Measurements from ENCODE around the gene APOD. TPM values are rescaled to one million over a fixed set of nuclear protein-coding genes. Genes with fewer than 3 reads are reported as not detected.

APOD gene
- total RNA-seq, 1 donor from 2014 or later = 236 TPM

- H3K9me3 ChIP-seq = no peaks in the 10 kb centered on the region
- H3K27me3 ChIP-seq = no peaks in the 10 kb centered on the region
- no peak for TF ChIP-seq CTCF (IDR thresholded peaks at IDR 0.05)
- no peak for DNase-seq (ENCODE audit: low spot score in 2 of 2)
- H3K4me3 ChIP-seq = no peak overlapping the region
- H3K4me1 ChIP-seq = no peaks in the 10 kb centered on the region
- no peaks in the 10 kb centered on the region for H3K36me3 ChIP-seq
- intact Hi-C loops (cut with DNase I) = no loop called here
- H3K27ac ChIP-seq = no peak overlapping the region
Observed at GRCh38 chr3:195580744-195581443, 2.8 kb downstream of the APOD start.

GRCh38 chr3:195579281-195579680 lies 4.5 kb downstream of the APOD start:
- H3K27ac ChIP-seq = no peak overlapping the region
- H3K4me1 ChIP-seq = no peaks in the 10 kb centered on the region
- TF ChIP-seq CTCF (IDR thresholded peaks at IDR 0.05) = no peak
- no peaks in the 10 kb centered on the region for H3K27me3 ChIP-seq
- no peak overlapping the region for H3K4me3 ChIP-seq
- intact Hi-C loops (cut with DNase I) = no loop called here
- no peak for DNase-seq (ENCODE audit: low spot score in 2 of 2)
- H3K36me3 ChIP-seq = no peaks in the 10 kb centered on the region
- H3K9me3 ChIP-seq = no peaks in the 10 kb centered on the region

- H3K27me3 ChIP-seq = no peaks in the 10 kb centered on the region
- H3K27ac ChIP-seq = no peak overlapping the region
- H3K4me1 ChIP-seq = no peaks in the 10 kb centered on the region
- H3K36me3 ChIP-seq = no peaks in the 10 kb centered on the region
- H3K9me3 ChIP-seq = no peaks in the 10 kb centered on the region
- H3K4me3 ChIP-seq = no peak overlapping the region
- intact Hi-C loops (cut with DNase I) = no loop called here
- no peak for TF ChIP-seq CTCF (IDR thresholded peaks at IDR 0.05)
- no peak for DNase-seq (ENCODE audit: low spot score in 2 of 2)
Observed at GRCh38 chr3:195578565-195578964, 5.2 kb downstream of the APOD start.

- no peak overlapping the region for H3K27ac ChIP-seq
- no peak for DNase-seq (ENCODE audit: low spot score in 2 of 2)
- H3K36me3 ChIP-seq = no peaks in the 10 kb centered on the region
- no peak overlapping the region for H3K4me3 ChIP-seq
- intact Hi-C loops (cut with DNase I) = no loop called here
- H3K27me3 ChIP-seq = no peaks in the 10 kb centered on the region
- TF ChIP-seq CTCF (IDR thresholded peaks at IDR 0.05) = no peak
- no peaks in the 10 kb centered on the region for H3K4me1 ChIP-seq
- H3K9me3 ChIP-seq = no peaks in the 10 kb centered on the region
Observed at GRCh38 chr3:195577645-195578177, 6.0 kb downstream of the APOD start.

- intact Hi-C loops (cut with DNase I) = no loop called here
- H3K36me3 ChIP-seq = no peaks in the 10 kb centered on the region
Observed at GRCh38 chr3:195574497-195575304, 9.0 kb downstream of the APOD start.

More at GRCh38 chr3:195574497-195575304, 9.0 kb downstream of the APOD start:
- Histone ChIP-seq H3K9me3 (no peaks in the 10 kb centered on the region), H3K4me3 (no peak overlapping the region), H3K27ac (no peak overlapping the region), H3K27me3 (no peaks in the 10 kb centered on the region), H3K4me1 (no peaks in the 10 kb centered on the region)
- TF ChIP-seq CTCF (IDR thresholded peaks at IDR 0.05) = no peak
- no peak for DNase-seq (ENCODE audit: low spot score in 2 of 2)

Data from ascending aorta (tissue), 2 donors.